Regular cardiac myocyte (primary cell): ENCODE data around the gene LPCAT1. TPM values are rescaled to one million over a fixed set of nuclear protein-coding genes. Genes with fewer than 3 reads are reported as not detected.

Experiments
- total RNA-seq: library from RNA; depleted of rRNA; stranded (reverse); fragments of >200 nt; gene quantifications from 2 replicates; pipeline ENCODE4 v1.2.3, GENCODE V29; 2014

Gene LPCAT1, protein sequence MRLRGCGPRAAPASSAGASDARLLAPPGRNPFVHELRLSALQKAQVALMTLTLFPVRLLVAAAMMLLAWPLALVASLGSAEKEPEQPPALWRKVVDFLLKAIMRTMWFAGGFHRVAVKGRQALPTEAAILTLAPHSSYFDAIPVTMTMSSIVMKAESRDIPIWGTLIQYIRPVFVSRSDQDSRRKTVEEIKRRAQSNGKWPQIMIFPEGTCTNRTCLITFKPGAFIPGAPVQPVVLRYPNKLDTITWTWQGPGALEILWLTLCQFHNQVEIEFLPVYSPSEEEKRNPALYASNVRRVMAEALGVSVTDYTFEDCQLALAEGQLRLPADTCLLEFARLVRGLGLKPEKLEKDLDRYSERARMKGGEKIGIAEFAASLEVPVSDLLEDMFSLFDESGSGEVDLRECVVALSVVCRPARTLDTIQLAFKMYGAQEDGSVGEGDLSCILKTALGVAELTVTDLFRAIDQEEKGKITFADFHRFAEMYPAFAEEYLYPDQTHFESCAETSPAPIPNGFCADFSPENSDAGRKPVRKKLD
- 53.3 and 82.4 TPM in 2 replicates for total RNA-seq

GRCh38 chr5:1523793-1524480 is at the start of gene LPCAT1:
Gene LPCAT1 (minus strand): TSS chr5:1523960. CDS start chr5:1523844, 116 bp downstream.

GRCh38 chr5:1445313-1445688 is 78.5 kb downstream of the LPCAT1 start, which contains the start of gene SLC6A3:
Gene SLC6A3 (minus strand): TSS chr5:1445440. CDS start chr5:1443197, 2,243 bp downstream.

Other genes with a start within 250 kb of the LPCAT1 start
- gene TERT, start 228.9 kb downstream of the LPCAT1 start, total RNA-seq = not detected in 2 replicates
- 300 and 367 TPM in 2 replicates for gene CLPTM1L, start 178.9 kb downstream of the LPCAT1 start, total RNA-seq
- not detected in 2 replicates for gene SLC6A3, start 78.5 kb downstream of the LPCAT1 start, total RNA-seq